Astrocyte (in vitro differentiated cells and primary cell): ENCODE results near the gene ERVMER34-1.

Source experiments
- EZH2 ChIP-seq: IDR thresholded peaks from 2 replicates; pipeline ENCODE4 v1.6.1; 2012; ENCODE audit warnings: mild to moderate bottlenecking, low read length, inconsistent platforms; ENCODE audit not compliant: insufficient read depth
- TF ChIP-seq, protein P1 (sequence below): IDR thresholded peaks from 2 replicates; pipeline ENCODE4 v1.5.1; 2011; ENCODE audit warnings: low read depth, mild to moderate bottlenecking, inconsistent platforms, low read length, moderate library complexity; ENCODE audit not compliant: insufficient read depth

DNA sequence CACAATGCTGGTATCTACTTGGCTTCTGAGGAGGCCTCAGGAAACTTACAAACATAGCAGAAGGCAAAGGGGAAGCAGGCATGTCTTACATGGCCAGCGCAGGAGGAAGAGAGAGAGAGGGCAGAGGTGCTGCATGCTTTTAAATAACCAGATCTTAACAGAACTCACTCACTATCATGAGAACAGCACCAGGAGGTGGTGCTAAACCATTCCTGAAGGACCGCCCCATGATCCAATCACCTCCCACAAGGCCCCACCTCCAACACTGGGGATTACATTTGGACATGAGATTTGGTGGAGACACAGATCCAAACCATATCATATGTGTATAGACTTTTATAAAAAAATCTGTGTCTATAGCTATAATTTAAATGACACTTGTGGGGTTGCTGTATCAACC, 48.6 kb upstream of the ERVMER34-1 start:
- TF ChIP-seq, protein P1, sequence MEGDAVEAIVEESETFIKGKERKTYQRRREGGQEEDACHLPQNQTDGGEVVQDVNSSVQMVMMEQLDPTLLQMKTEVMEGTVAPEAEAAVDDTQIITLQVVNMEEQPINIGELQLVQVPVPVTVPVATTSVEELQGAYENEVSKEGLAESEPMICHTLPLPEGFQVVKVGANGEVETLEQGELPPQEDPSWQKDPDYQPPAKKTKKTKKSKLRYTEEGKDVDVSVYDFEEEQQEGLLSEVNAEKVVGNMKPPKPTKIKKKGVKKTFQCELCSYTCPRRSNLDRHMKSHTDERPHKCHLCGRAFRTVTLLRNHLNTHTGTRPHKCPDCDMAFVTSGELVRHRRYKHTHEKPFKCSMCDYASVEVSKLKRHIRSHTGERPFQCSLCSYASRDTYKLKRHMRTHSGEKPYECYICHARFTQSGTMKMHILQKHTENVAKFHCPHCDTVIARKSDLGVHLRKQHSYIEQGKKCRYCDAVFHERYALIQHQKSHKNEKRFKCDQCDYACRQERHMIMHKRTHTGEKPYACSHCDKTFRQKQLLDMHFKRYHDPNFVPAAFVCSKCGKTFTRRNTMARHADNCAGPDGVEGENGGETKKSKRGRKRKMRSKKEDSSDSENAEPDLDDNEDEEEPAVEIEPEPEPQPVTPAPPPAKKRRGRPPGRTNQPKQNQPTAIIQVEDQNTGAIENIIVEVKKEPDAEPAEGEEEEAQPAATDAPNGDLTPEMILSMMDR: no peak
- no peak for TF ChIP-seq EZH2
